K562 (cell line): ENCODE data around the gene PARD3B. TPM values are rescaled to one million over a fixed set of nuclear protein-coding genes. Genes with fewer than 3 reads are reported as not detected.

Experiments used
- ATAC-seq: fragments of 200-7000 bp; cut with Tn5 transposase; 3 replicates; pipeline ENCODE4 v1.9.1; 2020; ENCODE audit warnings: moderate library complexity
- BruUV-seq: library from RNA; stranded (reverse); fragments of 400-500 nt; replicated peaks from 2 replicates; lab custom pipeline; 2021; lab: Mats Ljungman, UMichigan
- CTCF ChIA-PET: fragments of 300-600 bp; formaldehyde crosslinking; extraction: SDS; loops from one replicate; lab custom pipeline; 2021; ENCODE audit warnings: low intra/inter-chr PET ratio; lab: Yijun Ruan, JAX
- POLR2A ChIA-PET: fragments of 300-600, 350-650 bp; sonication (Branson Sonifier 250); formaldehyde crosslinking; extraction: SDS; loops from one replicate; lab custom pipeline; 2021; ENCODE audit warnings: antibody characterized with exemption, inconsistent platforms; lab: Yijun Ruan, JAX
- DNase-seq, 4 experiments: peaks; one replicate each; pipeline versions ENCODE4 v3.0.0 to v3.0.0-alpha.2; 2011 to 2018; ENCODE audit warnings: low spot score in 3 of 4, mixed read lengths in 3 of 4; ENCODE audit errors: extremely low read depth in 1 of 4
- FAIRE-seq: peaks from 2 replicates; lab custom pipeline; 2011; peaks lifted over from hg19 to GRCh38; lab: Jason Lieb, UNC
- H2AFZ ChIP-seq: 2 replicates; pipeline ENCODE4 v1.6.0; 2011; ENCODE audit warnings: low read depth, low read length, control low read depth, inconsistent platforms
- H3K27ac ChIP-seq: fragments of 200-600 bp; 3 replicates; pipeline ENCODE4 v1.8.0; 2011; ENCODE audit warnings: low read depth, mild to moderate bottlenecking, control low read depth, inconsistent platforms, low read length, moderate library complexity, mixed read lengths; ENCODE audit errors: extremely low read depth
- H3K27me3 ChIP-seq, 2 experiments: fragments of 300-600 bp in 1 of 2; 2 replicates in 1 of 2; 3 replicates in 1 of 2; pipeline versions ENCODE4 v1.6.0 to v1.8.0; 2011; ENCODE audit warnings: inconsistent platforms in 2 of 2, low read length in 2 of 2, mild to moderate bottlenecking in 1 of 2, mixed read lengths in 1 of 2, moderate library complexity in 1 of 2; ENCODE audit not compliant: control insufficient read depth in 2 of 2, insufficient read depth in 2 of 2
- H3K36me3 ChIP-seq: fragments of 300-600 bp; 3 replicates; pipeline ENCODE4 v1.8.0; 2011; ENCODE audit warnings: mild to moderate bottlenecking, low read length, inconsistent platforms; ENCODE audit not compliant: control insufficient read depth, insufficient read depth
- H3K4me1 ChIP-seq, 2 experiments: fragments of 200-600 bp in 1 of 2; replicated peaks in 1 of 2; 2 replicates in 1 of 2; 3 replicates in 1 of 2; pipeline versions ENCODE4 v1.5.1 to v1.8.0; 2011; ENCODE audit warnings: inconsistent platforms in 2 of 2, low read length in 2 of 2, mild to moderate bottlenecking in 1 of 2, mixed read lengths in 1 of 2, moderate library complexity in 1 of 2; ENCODE audit not compliant: control insufficient read depth in 2 of 2, insufficient read depth in 2 of 2
- H3K4me2 ChIP-seq: 2 replicates; pipeline ENCODE4 v1.6.1; 2011; ENCODE audit warnings: low read length, control low read depth, inconsistent platforms, mixed read lengths; ENCODE audit not compliant: insufficient read depth
- H3K4me3 ChIP-seq: fragments of 200-600 bp; sonication (generic), shearing (Covaris generic); 2 replicates; pipeline ENCODE4 v1.5.1; 2016; ENCODE audit warnings: control low read depth, inconsistent platforms
- H3K79me2 ChIP-seq: fragments of 200-600 bp; 3 replicates; pipeline ENCODE4 v1.8.0; 2011; ENCODE audit warnings: low read length, inconsistent platforms; ENCODE audit not compliant: control insufficient read depth, insufficient read depth
- H3K9ac ChIP-seq, 2 experiments: 2 replicates each; pipeline versions ENCODE4 v1.6.0 to v1.6.1; 2011; ENCODE audit warnings: low read depth in 2 of 2, low read length in 2 of 2, control low read depth in 1 of 2, inconsistent platforms in 1 of 2, mild to moderate bottlenecking in 1 of 2, mixed read lengths in 1 of 2; ENCODE audit not compliant: insufficient read depth in 1 of 2
- H3K9me1 ChIP-seq: one replicate; pipeline ENCODE4 v1.6.0; 2011; ENCODE audit warnings: inconsistent platforms, mild to moderate bottlenecking, low read length, moderate library complexity; ENCODE audit not compliant: control insufficient read depth, insufficient read depth
- H3K9me3 ChIP-seq: replicated peaks from 2 replicates; pipeline ENCODE4 v1.5.1; 2011; ENCODE audit warnings: low read depth, low read length, inconsistent platforms; ENCODE audit not compliant: control insufficient read depth, insufficient read depth
- H4K20me1 ChIP-seq: replicated peaks from 2 replicates; pipeline ENCODE4 v1.6.1; 2011; ENCODE audit warnings: low read length, inconsistent platforms, mixed read lengths; ENCODE audit not compliant: control insufficient read depth, insufficient read depth
- MBD1 ChIP-seq: fragments of 250-450 bp; sonication (Bioruptor Pico); IDR thresholded peaks from 2 replicates; pipeline ENCODE4 v1.8.0; 2022; ENCODE audit warnings: inconsistent platforms
- ZBTB40 ChIP-seq, 2 experiments: fragments of 450-650 bp in 1 of 2; sonication (generic) in 1 of 2; formaldehyde crosslinking in 1 of 2; IDR thresholded peaks; 2 replicates each; pipeline versions ENCODE4 v1.7.1 to v1.9.0; 2016 to 2022; ENCODE audit warnings: inconsistent platforms in 1 of 2, mild to moderate bottlenecking in 1 of 2, missing genetic modification reagents in 1 of 2
- WGBS: fragments of 100-300 bp; shearing (Covaris generic); methylation state at CpG from one replicate; pipeline ENCODE4 v1.1.6; 2016; ENCODE audit warnings: low coverage, mixed read lengths; ENCODE audit not compliant: insufficient coverage; ENCODE audit errors: missing lambda C conversion rate; 5-methylcytosine and 5-hydroxymethylcytosine counted together
- in situ Hi-C: fragments of 300-500 bp; cut with MboI; formaldehyde crosslinking; loops from 4 replicates; pipeline ENCODE4 v1.15.0; 2018; ENCODE audit warnings: inconsistent platforms, mixed read lengths
- intact Hi-C: fragments of 100-400 bp; cut with micrococcal nuclease; formaldehyde crosslinking; loops from 2 replicates; pipeline ENCODE4 v1.14.2; 2022
- polyA plus RNA-seq, 8 experiments: library from polyadenylated mRNA; depleted of rRNA in 4 of 8; stranded (reverse) in 5 of 8; unstranded in 3 of 8; fragments of >200 nt; fragmentation: Nextera tagmentation in 2 of 8; fragmentation: Illumina TruSeq in 1 of 8; extraction: Ambion mirVana in 2 of 8; extraction: Trizol in 1 of 8; gene quantifications; 2 replicates each; pipeline versions ENCODE4 v1.2.1 to v1.2.3, GENCODE V29; 2011 to 2014; ENCODE audit warnings: inconsistent platforms in 1 of 8, missing spikeins in 1 of 8
- total RNA-seq, 7 experiments: library from RNA; depleted of rRNA in 6 of 7; stranded (reverse); fragments of >200 nt in 6 of 7; fragmentation: Illumina TruSeq in 2 of 7; extraction: Trizol in 2 of 7; gene quantifications; 2 replicates each; pipeline versions ENCODE4 v1.2.1 to v1.2.3, GENCODE V29; 2011 to 2021; ENCODE audit warnings: low replicate concordance in 1 of 7
- TF ChIP-seq, protein P1 (sequence below), 2 experiments: IDR thresholded peaks; 2 replicates each; pipeline ENCODE4 v1.6.1; 2012; ENCODE audit warnings: improper control_type of control experiment in 2 of 2, low read depth in 2 of 2, low read length in 2 of 2, borderline replicate concordance in 1 of 2

PARD3B gene
- total and polyA plus RNA-seq, 9 of the 15 experiments (the other 6 are each of a cell fraction or from before 2014, with no cell fraction given): 0.15 to 3.0 (median 1.1) TPM

DNA sequence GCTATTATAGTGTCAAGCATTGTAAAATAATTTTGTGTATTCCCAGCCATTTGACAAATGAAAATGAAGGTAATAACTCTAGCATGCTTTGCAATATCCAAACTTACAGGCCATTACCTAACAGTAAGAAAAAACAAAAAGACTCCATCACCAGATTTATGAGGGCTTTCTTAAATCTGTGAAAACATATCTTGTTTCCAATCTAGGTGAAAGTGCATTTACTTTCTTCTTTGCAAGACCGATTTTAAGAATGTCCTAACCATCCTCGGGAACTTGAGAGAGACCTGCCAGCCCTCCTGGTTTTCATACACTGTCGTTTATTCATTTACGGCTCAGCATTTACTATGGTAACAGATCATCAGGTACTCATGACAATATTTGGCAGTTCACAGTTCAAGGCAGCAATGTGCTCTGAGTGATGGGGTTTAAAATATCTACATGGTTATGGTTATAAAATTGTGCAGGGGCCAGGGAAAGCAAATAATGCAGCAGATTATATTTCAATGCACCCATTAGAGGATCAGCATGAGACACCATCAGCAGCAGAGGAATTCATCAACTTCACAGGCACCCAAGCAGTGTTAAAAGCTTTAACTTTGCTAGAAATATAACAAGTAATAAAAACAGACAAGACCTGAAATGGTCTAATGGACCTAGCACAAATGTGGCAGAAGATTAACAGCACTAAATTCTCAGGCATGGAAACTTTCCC, 34.4 kb upstream of the PARD3B start (continued):
- TF ChIP-seq MBD1 (CRISPR knock-in tag): no peak
- TF ChIP-seq, protein P1, sequence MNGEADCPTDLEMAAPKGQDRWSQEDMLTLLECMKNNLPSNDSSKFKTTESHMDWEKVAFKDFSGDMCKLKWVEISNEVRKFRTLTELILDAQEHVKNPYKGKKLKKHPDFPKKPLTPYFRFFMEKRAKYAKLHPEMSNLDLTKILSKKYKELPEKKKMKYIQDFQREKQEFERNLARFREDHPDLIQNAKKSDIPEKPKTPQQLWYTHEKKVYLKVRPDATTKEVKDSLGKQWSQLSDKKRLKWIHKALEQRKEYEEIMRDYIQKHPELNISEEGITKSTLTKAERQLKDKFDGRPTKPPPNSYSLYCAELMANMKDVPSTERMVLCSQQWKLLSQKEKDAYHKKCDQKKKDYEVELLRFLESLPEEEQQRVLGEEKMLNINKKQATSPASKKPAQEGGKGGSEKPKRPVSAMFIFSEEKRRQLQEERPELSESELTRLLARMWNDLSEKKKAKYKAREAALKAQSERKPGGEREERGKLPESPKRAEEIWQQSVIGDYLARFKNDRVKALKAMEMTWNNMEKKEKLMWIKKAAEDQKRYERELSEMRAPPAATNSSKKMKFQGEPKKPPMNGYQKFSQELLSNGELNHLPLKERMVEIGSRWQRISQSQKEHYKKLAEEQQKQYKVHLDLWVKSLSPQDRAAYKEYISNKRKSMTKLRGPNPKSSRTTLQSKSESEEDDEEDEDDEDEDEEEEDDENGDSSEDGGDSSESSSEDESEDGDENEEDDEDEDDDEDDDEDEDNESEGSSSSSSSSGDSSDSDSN (IDR thresholded peaks at IDR 0.05; ENCODE audit: borderline replicate concordance in 1 of 2, low read depth in 2 of 2, low read length in 2 of 2): no peak

GRCh38 chr2:204514439-204514838, 30.8 kb upstream of the PARD3B start:
- DNase-seq: no peak
- ChIA-PET POLR2A (no interaction called here), CTCF (no interaction called here)
- H3K9me1 ChIP-seq: no peaks in the 10 kb centered on the region
- no peak overlapping the region for H3K27ac ChIP-seq
- H3K4me1 ChIP-seq: no peaks in the 10 kb centered on the region
- intact Hi-C loops (no loop called here), in situ Hi-C loops (no loop called here)
- H3K4me2 ChIP-seq: no peak overlapping the region
- H3K36me3 ChIP-seq: no peaks in the 10 kb centered on the region
- H3K9me3 ChIP-seq: no peaks in the 10 kb centered on the region
- H4K20me1 ChIP-seq: no peaks in the 10 kb centered on the region
- ATAC-seq: no peak
- no peaks in the 10 kb centered on the region for H3K79me2 ChIP-seq
- no peaks in the 10 kb centered on the region for H3K27me3 ChIP-seq
- FAIRE-seq: no peak
- H3K9ac ChIP-seq: no peak overlapping the region
- no TSS peak for BruUV-seq
- no peak overlapping the region for H3K4me3 ChIP-seq
- H2AFZ ChIP-seq: no peak overlapping the region
- 54% methylated on average over 2 of the region's 2 CpGs for WGBS
- TF ChIP-seq ZBTB40 (IDR thresholded peaks at IDR 0.05) (peak; percentile 83), ZBTB40 (CRISPR knock-in tag; IDR thresholded peaks at IDR 0.05) (no peak)
